A549 (cell line): ENCODE measurements around the gene SSBP3. TPM values are rescaled to one million over a fixed set of nuclear protein-coding genes. Genes with fewer than 3 reads are reported as not detected.

ENCODE experiments used
- ATAC-seq, 2 experiments: fragments of 200-7000 bp in 1 of 2; fragments of >200 bp in 1 of 2; cut with Nextera tagmentation in 1 of 2; cut with Tn5 transposase in 1 of 2; 3 replicates each; pipeline versions ENCODE4 v1.8.0 to v1.9.1; 2018 to 2020; ENCODE audit warnings: mild to moderate bottlenecking in 1 of 2, moderate library complexity in 1 of 2
- CTCF ChIA-PET: fragments of 300-600 bp; sonication (Branson Sonifier 250); formaldehyde crosslinking; extraction: SDS; loops from one replicate; lab custom pipeline; 2021; ENCODE audit warnings: antibody characterized with exemption, inconsistent platforms; lab: Yijun Ruan, JAX
- POLR2A ChIA-PET: fragments of 350-600 bp; formaldehyde crosslinking; extraction: SDS; loops from one replicate; lab custom pipeline; 2021; ENCODE audit warnings: antibody characterized with exemption, inconsistent platforms; lab: Yijun Ruan, JAX
- DNase-seq, 2 experiments: peaks; one replicate each; pipeline versions ENCODE4 v3.0.0 to v3.0.0-alpha.2; 2011 to 2016; ENCODE audit warnings: low read depth in 1 of 2, low spot score in 1 of 2
- FAIRE-seq: peaks from 2 replicates; lab custom pipeline; 2011; peaks lifted over from hg19 to GRCh38; lab: Jason Lieb, UNC
- H3K27ac ChIP-seq, 2 experiments: fragments of >200 bp; sonication (Bioruptor Twin); formaldehyde crosslinking; 3 replicates each; pipeline ENCODE4 v1.5.1; 2016 to 2017
- H3K4me1 ChIP-seq: fragments of >200 bp; sonication (Bioruptor Twin); formaldehyde crosslinking; 3 replicates; pipeline ENCODE4 v1.6.1; 2016
- H3K4me2 ChIP-seq: fragments of >200 bp; sonication (Bioruptor Twin); formaldehyde crosslinking; 3 replicates; pipeline ENCODE4 v1.6.1; 2016
- H3K4me3 ChIP-seq: fragments of >200 bp; sonication (Bioruptor Twin); formaldehyde crosslinking; 3 replicates; pipeline ENCODE4 v1.5.1; 2016
- H3K9me3 ChIP-seq: fragments of >200 bp; sonication (Bioruptor Twin); formaldehyde crosslinking; 3 replicates; pipeline ENCODE4 v1.6.1; 2016
- CEBPB ChIP-seq, 2 experiments: fragments of >200 bp in 1 of 2; sonication (Bioruptor Twin) in 1 of 2; formaldehyde crosslinking in 1 of 2; IDR thresholded peaks; 2 replicates each; pipeline ENCODE4 v1.6.1; 2012 to 2016
- CHD2 ChIP-seq: fragments of 150-350 bp; IDR thresholded peaks from 2 replicates; pipeline ENCODE4 v1.6.1; 2014; ENCODE audit warnings: low read length; ENCODE audit not compliant: partially characterized antibody
- CHD4 ChIP-seq: fragments of 200-600 bp; sonication (generic); IDR thresholded peaks from 2 replicates; pipeline ENCODE4 v1.6.1; 2016; ENCODE audit warnings: antibody characterized with exemption, mild to moderate bottlenecking, borderline replicate concordance
- CTCF ChIP-seq: fragments of >200 bp; sonication (Bioruptor Twin); formaldehyde crosslinking; IDR thresholded peaks from 3 replicates; pipeline ENCODE4 v1.5.1; 2016
- E2F6 ChIP-seq: IDR thresholded peaks from 2 replicates; pipeline ENCODE4 v1.6.1; 2012; ENCODE audit warnings: low read depth, borderline replicate concordance
- EHF ChIP-seq: fragments of 250-450 bp; sonication (Bioruptor Pico); IDR thresholded peaks from 2 replicates; pipeline ENCODE4 v1.5.0; 2020; ENCODE audit warnings: mild to moderate bottlenecking
- ELK1 ChIP-seq: fragments of 150-350 bp; IDR thresholded peaks from 2 replicates; pipeline ENCODE4 v1.6.1; 2014; ENCODE audit warnings: low read depth, mild to moderate bottlenecking, low read length
- EP300 ChIP-seq, 2 experiments: fragments of >200 bp; sonication (Bioruptor Twin); formaldehyde crosslinking; IDR thresholded peaks; 2 replicates in 1 of 2; 3 replicates in 1 of 2; pipeline ENCODE4 v1.6.1; 2016 to 2017
- FOSB ChIP-seq: fragments of 250-450 bp; sonication (Bioruptor Pico); IDR thresholded peaks from 2 replicates; pipeline ENCODE4 v1.5.0; 2020; ENCODE audit warnings: mild to moderate bottlenecking, moderate library complexity
- GATA3 ChIP-seq: IDR thresholded peaks from 2 replicates; pipeline ENCODE4 v1.6.1; 2012; ENCODE audit warnings: borderline replicate concordance
- HDAC2 ChIP-seq: fragments of 200-600 bp; sonication (generic); IDR thresholded peaks from 2 replicates; pipeline ENCODE4 v1.6.1; 2016
- HEYL ChIP-seq: fragments of 250-450 bp; sonication (Bioruptor Pico); IDR thresholded peaks from 2 replicates; pipeline ENCODE4 v1.8.0; 2021; ENCODE audit warnings: mild to moderate bottlenecking, moderate library complexity
- HOXA7 ChIP-seq: fragments of 250-450 bp; sonication (Bioruptor Pico); IDR thresholded peaks from 2 replicates; pipeline ENCODE4 v1.5.0; 2020; ENCODE audit warnings: mild to moderate bottlenecking, moderate library complexity
- HOXB13 ChIP-seq: fragments of 250-450 bp; sonication (Bioruptor Pico); IDR thresholded peaks from 2 replicates; pipeline ENCODE4 v1.5.0; 2020; ENCODE audit warnings: low read depth, mild to moderate bottlenecking, moderate library complexity
- HOXB5 ChIP-seq: fragments of 250-450 bp; sonication (Bioruptor Pico); IDR thresholded peaks from 2 replicates; pipeline ENCODE4 v1.5.0; 2020; ENCODE audit warnings: mild to moderate bottlenecking, moderate library complexity
- MAFK ChIP-seq: fragments of 450-650 bp; IDR thresholded peaks from 2 replicates; pipeline ENCODE4 v1.6.1; 2014; ENCODE audit not compliant: partially characterized antibody
- MAX ChIP-seq: IDR thresholded peaks from 2 replicates; pipeline ENCODE4 v1.6.1; 2012
- MAZ ChIP-seq: fragments of 150-350 bp; IDR thresholded peaks from 2 replicates; pipeline ENCODE4 v1.6.1; 2014; ENCODE audit warnings: antibody characterized with exemption, low read depth, low read length, borderline replicate concordance
- NFE2L2 ChIP-seq: fragments of 150-350 bp; conservative IDR thresholded peaks from 2 replicates; pipeline ENCODE4 v1.6.1; 2014; ENCODE audit warnings: low read length
- NPAS2 ChIP-seq: fragments of 250-450 bp; sonication (Bioruptor Pico); IDR thresholded peaks from 2 replicates; pipeline ENCODE4 v1.8.0; 2022; ENCODE audit warnings: mild to moderate bottlenecking, moderate library complexity, borderline replicate concordance
- NR3C1 ChIP-seq: fragments of >200 bp; sonication (Bioruptor Twin); formaldehyde crosslinking; IDR thresholded peaks from 3 replicates; pipeline ENCODE4 v1.6.1; 2017
- PHF8 ChIP-seq: fragments of 200-600 bp; sonication (generic); IDR thresholded peaks from 2 replicates; pipeline ENCODE4 v1.6.1; 2016; ENCODE audit warnings: low read depth, mild to moderate bottlenecking, antibody characterized with exemption, moderate library complexity, borderline replicate concordance
- RAD21 ChIP-seq, 2 experiments: fragments of >200 bp in 1 of 2; sonication (Bioruptor Twin) in 1 of 2; formaldehyde crosslinking in 1 of 2; IDR thresholded peaks in 1 of 2; conservative IDR thresholded peaks in 1 of 2; 2 replicates in 1 of 2; 3 replicates in 1 of 2; pipeline ENCODE4 v1.6.1; 2012 to 2018; ENCODE audit warnings: inconsistent platforms in 1 of 2
- RARB ChIP-seq: fragments of 250-450 bp; sonication (Bioruptor Pico); IDR thresholded peaks from 2 replicates; pipeline ENCODE4 v1.8.0; 2021; ENCODE audit warnings: mild to moderate bottlenecking, moderate library complexity
- REST ChIP-seq: fragments of 200-600 bp; sonication (generic); IDR thresholded peaks from 2 replicates; pipeline ENCODE4 v1.6.1; 2016; ENCODE audit warnings: antibody characterized with exemption, mild to moderate bottlenecking, moderate library complexity
- SREBF2 ChIP-seq: fragments of 450-650 bp; IDR thresholded peaks from 2 replicates; pipeline ENCODE4 v1.6.1; 2014; ENCODE audit warnings: mild to moderate bottlenecking, moderate library complexity
- ZNF302 ChIP-seq: fragments of 250-450 bp; sonication (Bioruptor Pico); IDR thresholded peaks from 2 replicates; pipeline ENCODE4 v1.9.0; 2021; ENCODE audit warnings: inconsistent platforms, mild to moderate bottlenecking, moderate library complexity
- WGBS: methylation state at CpG from one replicate; pipeline ENCODE4 v1.1.6; 2017; ENCODE audit errors: missing lambda C conversion rate; 5-methylcytosine and 5-hydroxymethylcytosine counted together
- polyA plus RNA-seq, 4 experiments: library from polyadenylated mRNA; depleted of rRNA in 3 of 4; stranded (reverse); fragments of >200 nt; fragmentation: RNase III in 1 of 4; extraction: RNeasy Plus Mini Kit Qiagen cat#74134 plus additional on column Dnase treatment in 1 of 4; gene quantifications; 2 replicates in 3 of 4; 3 replicates in 1 of 4; pipeline ENCODE4 v1.2.3, GENCODE V29; 2011 to 2017

The SSBP3 gene
- polyA plus RNA-seq, 2 of the 4 experiments (the other 2 are of a cell fraction) = 7.2 to 9.1 TPM

GRCh38 chr1:54338464-54338863 is 67.7 kb downstream of the SSBP3 start (continued):
- TF ChIP-seq ELK1 (no peak), HEYL (CRISPR knock-in tag) (no peak)

GRCh38 chr1:54337928-54338327 is 68.3 kb downstream of the SSBP3 start:
- TF ChIP-seq CTCF (no peak), MAFK (no peak), CHD4 (no peak), EHF (no peak), HOXB5 (CRISPR knock-in tag) (no peak), HOXB13 (CRISPR knock-in tag) (no peak), EP300 (IDR thresholded peaks at IDR 0.05) (no peak), HOXA7 (CRISPR knock-in tag) (no peak), ZNF302 (no peak), NFE2L2 (no peak), CEBPB (IDR thresholded peaks at IDR 0.05) (no peak), MAZ (no peak)
- POLR2A ChIA-PET = no interaction called here
- DNase-seq (no peak), ATAC-seq (no peak), FAIRE-seq (no peak)
- Histone ChIP-seq H3K4me2 (no peak overlapping the region), H3K27ac (no peak overlapping the region), H3K9me3 (no peaks in the 10 kb centered on the region), H3K4me3 (no peak overlapping the region), H3K4me1 (no peaks in the 10 kb centered on the region)
- 92% methylated on average over 7 of the region's 7 CpGs for WGBS
- CTCF ChIA-PET = no interaction called here

GRCh38 chr1:54337034-54337433 is 69.2 kb downstream of the SSBP3 start:
- Histone ChIP-seq H3K27ac (no peak overlapping the region), H3K4me3 (no peak overlapping the region), H3K4me1 (no peaks in the 10 kb centered on the region), H3K4me2 (no peak overlapping the region), H3K9me3 (no peaks in the 10 kb centered on the region)
- POLR2A ChIA-PET = no interaction called here
- DNase-seq (no peak), ATAC-seq (no peak), FAIRE-seq (no peak)
- TF ChIP-seq E2F6 (no peak), CHD2 (no peak), CHD4 (no peak), GATA3 (no peak), SREBF2 (no peak), HDAC2 (no peak), RARB (no peak), MAX (no peak), NR3C1 (no peak), CTCF (no peak), PHF8 (no peak), RAD21 (conservative IDR thresholded peaks at IDR 0.05 in 1 of 2, IDR thresholded peaks at IDR 0.05 in 1 of 2) (no peak), REST (no peak), FOSB (CRISPR knock-in tag) (no peak), NPAS2 (CRISPR knock-in tag) (no peak)
- WGBS = 89% methylated on average over 7 of the region's 7 CpGs
- CTCF ChIA-PET = no interaction called here
